NCI-H460 (cell line): ENCODE measurements around the gene HPX. TPM values are rescaled to one million over a fixed set of nuclear protein-coding genes. Genes with fewer than 3 reads are reported as not detected.
A peak's percentile ranks its signal among the peaks of the same experiment; 100 is the strongest.

Experiments
- DNase-seq: peaks from one replicate; pipeline ENCODE4 v3.0.0-alpha.2; 2016; ENCODE audit warnings: low read depth; ENCODE audit errors: extremely low read depth
- polyA plus RNA-seq: library from polyadenylated mRNA; depleted of rRNA; stranded (reverse); fragments of >200 nt; gene quantifications from 2 replicates; pipeline ENCODE4 v1.2.3, GENCODE V29; 2014; cell fraction: nucleus; rRNA removed
- total RNA-seq: library from RNA; depleted of rRNA; stranded (reverse); fragments of >200 nt; shearing (Covaris generic); gene quantifications from 2 replicates; pipeline ENCODE4 v1.2.3, GENCODE V29; 2014; rRNA removed

Gene HPX, protein sequence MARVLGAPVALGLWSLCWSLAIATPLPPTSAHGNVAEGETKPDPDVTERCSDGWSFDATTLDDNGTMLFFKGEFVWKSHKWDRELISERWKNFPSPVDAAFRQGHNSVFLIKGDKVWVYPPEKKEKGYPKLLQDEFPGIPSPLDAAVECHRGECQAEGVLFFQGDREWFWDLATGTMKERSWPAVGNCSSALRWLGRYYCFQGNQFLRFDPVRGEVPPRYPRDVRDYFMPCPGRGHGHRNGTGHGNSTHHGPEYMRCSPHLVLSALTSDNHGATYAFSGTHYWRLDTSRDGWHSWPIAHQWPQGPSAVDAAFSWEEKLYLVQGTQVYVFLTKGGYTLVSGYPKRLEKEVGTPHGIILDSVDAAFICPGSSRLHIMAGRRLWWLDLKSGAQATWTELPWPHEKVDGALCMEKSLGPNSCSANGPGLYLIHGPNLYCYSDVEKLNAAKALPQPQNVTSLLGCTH
- not detected in 2 replicates for total RNA-seq
- polyA plus RNA-seq: 1.4 TPM in 1 of 2 replicates, not detected in the other

- DNase-seq: no peak
Observed at GRCh38 chr11:6440906-6441358, at the start of gene HPX. TSS of gene HPX (minus strand) at chr11:6440987. CDS start at chr11:6440963, 24 bp downstream.

DNA sequence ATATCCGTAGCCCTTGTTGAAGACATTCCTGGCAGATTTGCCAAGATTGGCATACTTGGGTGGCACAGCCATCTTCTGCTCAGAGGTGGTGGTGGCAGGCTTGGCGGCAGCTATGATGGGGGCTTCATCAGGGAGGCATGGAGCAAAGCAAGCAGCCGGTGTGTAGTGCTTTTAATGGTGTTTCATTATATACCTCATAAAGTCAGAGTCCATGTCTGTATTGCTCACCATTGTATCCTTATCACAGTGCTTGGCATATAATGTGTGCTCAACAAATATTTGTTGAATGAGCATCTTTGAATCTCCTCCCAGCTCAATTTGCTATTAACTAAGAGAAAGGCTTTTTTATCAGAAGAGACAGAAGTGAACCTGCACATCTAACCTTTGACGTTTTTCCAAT is 48.5 kb upstream of the HPX start:
- DNase-seq: no peak

- no peak for DNase-seq
Observed at GRCh38 chr11:6488821-6489220, 48.0 kb upstream of the HPX start.

- DNase-seq: no peak
Observed at GRCh38 chr11:6488342-6488741, 47.6 kb upstream of the HPX start.

GRCh38 chr11:6486938-6487337 is 46.2 kb upstream of the HPX start:
- DNase-seq: no peak

DNA sequence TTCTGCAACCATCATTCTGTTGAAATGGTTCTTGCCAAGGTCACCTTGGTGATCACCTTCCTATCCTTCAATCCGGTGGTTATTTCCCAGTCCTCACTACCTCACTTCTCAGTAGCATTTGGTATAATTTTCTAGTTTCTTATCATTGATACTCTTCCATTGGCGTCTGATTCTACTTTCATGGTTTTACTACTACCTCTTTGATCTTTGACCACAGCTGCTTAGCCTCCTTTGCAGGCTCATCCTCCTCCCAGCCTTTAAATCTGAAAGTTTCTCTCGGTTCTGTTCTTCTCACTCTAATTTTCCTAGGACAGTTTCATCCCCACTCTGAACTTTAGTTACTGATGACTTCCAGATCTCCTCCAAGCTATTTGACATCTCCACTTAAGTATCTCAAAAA is 45.5 kb upstream of the HPX start:
- DNase-seq: no peak

DNA sequence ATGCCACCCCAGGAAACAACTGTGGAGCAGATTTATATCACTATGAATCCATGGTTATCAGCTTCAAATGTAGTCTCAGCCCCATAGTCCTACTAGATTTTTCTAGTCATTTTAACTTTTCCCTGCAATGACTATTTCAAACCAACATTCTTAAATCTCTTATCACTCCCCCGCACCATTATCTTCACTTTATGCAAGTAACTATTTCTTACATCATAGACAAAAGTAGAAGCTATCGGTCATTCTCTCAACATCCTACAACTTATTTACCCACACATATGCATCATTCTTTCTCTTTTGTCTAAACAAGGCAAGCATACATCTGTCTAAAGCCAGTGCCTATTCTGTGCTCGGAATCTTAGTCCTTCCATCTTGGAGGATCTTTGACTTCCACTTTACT is 44.9 kb upstream of the HPX start:
- no peak for DNase-seq

DNA sequence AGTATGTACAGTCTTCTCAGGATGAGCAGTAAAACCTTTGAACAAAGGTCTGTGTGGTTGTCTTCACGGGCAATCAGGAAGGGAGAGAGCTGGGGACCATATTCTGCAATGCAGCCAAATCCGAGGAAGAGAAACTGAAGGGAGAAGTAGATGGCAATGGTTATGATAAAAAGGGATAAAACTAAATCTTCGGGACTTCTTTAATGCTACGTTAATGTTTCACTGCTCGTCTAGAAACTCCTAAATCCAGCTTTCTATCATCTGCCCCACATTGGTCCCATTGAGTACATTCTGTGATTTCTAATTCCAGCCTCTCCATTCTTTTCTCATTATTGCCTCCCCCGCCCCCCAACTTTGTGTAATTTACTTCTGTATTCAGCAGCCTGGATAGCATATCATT is 42.2 kb upstream of the HPX start:
- no peak for DNase-seq

GRCh38 chr11:6482441-6482840 is 41.7 kb upstream of the HPX start:
- no peak for DNase-seq

DNA sequence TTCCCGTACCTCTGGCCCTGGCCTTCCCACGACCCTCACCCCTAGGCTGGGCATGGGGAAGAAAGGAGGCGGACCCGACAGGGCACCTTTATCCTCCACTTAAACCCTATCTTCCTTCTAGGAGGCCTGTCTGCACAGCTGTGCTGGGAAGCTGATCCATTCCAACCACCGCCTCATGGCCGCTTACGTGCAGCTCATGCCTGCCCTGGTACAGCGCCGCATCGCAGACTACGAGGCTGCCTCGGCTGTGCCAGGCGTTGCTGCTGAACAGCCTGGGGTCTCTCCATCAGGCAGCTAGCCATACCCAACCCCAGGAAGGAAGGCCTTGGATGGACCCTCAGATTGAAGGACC is 41.1 kb upstream of the HPX start:
- no peak for DNase-seq

DNA sequence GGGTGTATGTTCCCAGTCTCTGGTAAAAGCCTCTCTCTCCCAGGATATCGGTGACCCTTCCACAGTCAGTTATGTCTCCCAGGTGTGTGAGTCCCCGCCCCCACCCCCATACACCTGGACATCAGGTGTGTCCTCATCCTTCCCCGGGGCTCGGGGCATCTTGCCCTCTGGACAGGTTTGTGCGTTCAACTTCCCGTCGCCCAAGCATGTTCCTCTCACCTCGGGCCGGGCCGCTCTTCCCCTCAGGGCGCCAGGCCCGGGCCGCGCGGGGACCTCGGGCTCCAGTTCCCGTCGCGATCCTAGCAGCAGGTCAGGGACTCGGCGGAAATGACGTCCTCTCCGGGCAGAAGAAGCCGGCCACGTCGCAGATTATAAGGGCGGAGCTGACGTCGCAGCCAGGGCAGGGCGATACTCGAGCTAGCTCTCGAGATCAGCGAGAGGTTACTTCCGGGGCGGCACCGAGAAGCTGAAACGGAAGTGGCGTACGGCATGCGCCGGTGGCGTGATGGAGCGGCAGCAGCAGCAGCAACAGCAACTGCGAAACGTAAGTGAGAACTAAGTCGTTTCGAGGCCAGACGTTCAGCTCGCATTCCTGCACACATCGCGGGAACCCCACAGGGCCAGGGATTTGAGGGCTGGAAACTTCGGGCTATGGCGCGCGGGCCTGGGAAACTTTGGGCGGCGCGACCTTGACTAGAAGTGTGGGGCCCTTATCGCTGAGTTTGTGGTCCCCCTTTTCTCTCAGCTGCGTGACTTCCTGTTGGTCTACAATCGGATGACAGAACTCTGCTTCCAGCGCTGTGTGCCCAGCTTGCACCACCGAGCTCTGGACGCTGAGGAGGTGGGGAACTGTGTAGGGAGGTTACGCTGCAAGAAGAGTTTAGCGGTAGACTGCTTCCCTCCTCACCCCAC is 40.5 kb upstream of the HPX start, which contains the start of the genes ARFIP2 and TIMM10B:
TSS of gene ARFIP2 (minus strand) at position 320 of the 912 bp plus-strand sequence. CDS start 910 bp downstream, outside the sequence.
TSS of gene TIMM10B (plus strand) at position 490 of the 912 bp plus-strand sequence. CDS start at position 506, 16 bp downstream.
- peak; percentile 94 for DNase-seq

- DNase-seq: no peak
Observed at GRCh38 chr11:6480299-6480914, 39.6 kb upstream of the HPX start.

DNA sequence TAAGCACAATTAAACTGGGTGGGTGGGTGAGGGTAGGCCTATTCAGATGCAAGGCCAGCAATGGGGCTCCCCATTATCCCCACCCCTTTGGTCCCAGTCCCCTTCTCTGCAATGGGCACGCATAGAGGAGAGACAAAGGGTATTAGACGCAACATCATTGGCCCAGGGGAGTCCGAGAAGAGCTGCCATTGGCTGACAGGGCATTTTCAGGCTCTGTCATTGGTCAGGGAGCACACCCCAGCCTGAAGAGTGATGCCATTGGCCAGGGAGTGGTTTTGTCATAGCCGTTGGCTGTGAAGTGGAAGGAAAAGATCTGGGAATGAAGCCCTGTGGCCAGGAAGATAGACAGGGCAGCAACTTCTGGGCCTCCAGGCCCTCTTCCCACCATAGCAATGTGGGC is 35.8 kb upstream of the HPX start:
- no peak for DNase-seq

- DNase-seq: no peak
Observed at GRCh38 chr11:6475936-6476335, 35.1 kb upstream of the HPX start.

GRCh38 chr11:6474806-6475500 is 34.2 kb upstream of the HPX start:
- DNase-seq: no peak

DNA sequence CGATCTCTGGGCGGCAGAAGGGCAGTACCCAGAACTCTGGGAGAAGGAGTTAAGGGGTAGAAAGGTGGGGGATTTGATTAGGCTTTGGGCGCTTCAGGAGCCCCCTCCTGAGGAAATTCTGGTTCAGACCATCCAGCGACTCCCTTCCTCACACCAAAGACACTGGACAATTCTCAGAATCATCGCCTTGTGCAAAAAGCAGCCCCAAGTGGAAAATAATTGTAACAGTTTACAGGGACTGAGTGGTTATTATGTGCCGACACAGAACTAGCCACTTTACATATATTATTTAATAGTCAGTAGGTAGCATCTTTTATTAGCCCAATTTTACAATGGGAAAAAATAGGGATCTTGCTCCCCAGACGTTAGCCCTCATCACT is 33.6 kb upstream of the HPX start:
- no peak for DNase-seq

- DNase-seq: peak; percentile 71
Observed at GRCh38 chr11:6473451-6474412, 32.9 kb upstream of the HPX start, which contains the start of gene TRIM3. TSS of gene TRIM3 (minus strand) at chr11:6473941. CDS start at chr11:6465695, 8,246 bp downstream.

- no peak for DNase-seq
Observed at GRCh38 chr11:6472934-6473333, 32.1 kb upstream of the HPX start.

GRCh38 chr11:6469599-6469998 is 28.8 kb upstream of the HPX start:
- DNase-seq: no peak
